ENCODE results near the gene ARHGEF38. TPM values are rescaled to one million over a fixed set of nuclear protein-coding genes. Genes with fewer than 3 reads are reported as not detected.

Gene ARHGEF38
- polyA plus RNA-seq, 3 donors: not detected

Small RNA genes lying within 50 kb of the gene (small RNA-seq; reads per million reads assigned to genes)
- gene ATP5F1EP1 (ENCODE audit: insufficient read length, low read depth): not detected

Other genes with a start within 250 kb of the ARHGEF38 start
- 100 to 1,000 TPM in 2 of 3 donors, 10 to 100 TPM in 1; 24.8 to 128 (median 110) TPM for gene PPA2, start 78.6 kb upstream of the ARHGEF38 start, polyA plus RNA-seq
- 10 to 100 TPM; 12.0 to 22.9 (median 18.1) TPM for gene INTS12, start 156.1 kb downstream of the ARHGEF38 start, polyA plus RNA-seq
- gene GSTCD, start 156.2 kb downstream of the ARHGEF38 start, polyA plus RNA-seq: 1 to 10 TPM in 2 of 3 donors, under 1 TPM in 1; 0.93 to 1.5 (median 1.2) TPM

Data from CD14-positive monocyte (primary cell).